HEK293 (cell line): Measurements from ENCODE around the gene WDR48.

ENCODE experiments used
- CTCF ChIA-PET: fragments of 350-600 bp; formaldehyde crosslinking; extraction: SDS; loops from one replicate; lab custom pipeline; 2021; ENCODE audit warnings: antibody characterized with exemption; lab: Yijun Ruan, JAX
- POLR2A ChIA-PET: fragments of 300-600 bp; formaldehyde crosslinking; extraction: SDS; loops from one replicate; lab custom pipeline; 2020; ENCODE audit warnings: antibody characterized with exemption, inconsistent platforms; lab: Yijun Ruan, JAX
- H3K27ac ChIP-seq: fragments of 200-500 bp; sonication (Bioruptor generic); 2 replicates; pipeline ENCODE4 v1.5.1; 2014; ENCODE audit warnings: low read depth, low read length, control low read depth, inconsistent platforms; ENCODE audit errors: extremely low read depth
- H3K36me3 ChIP-seq, 2 experiments: fragments of 200-500 bp in 1 of 2; sonication (Bioruptor generic) in 1 of 2; 1 replicate in 1 of 2; 2 replicates in 1 of 2; pipeline ENCODE4 v1.5.1; 2014 to 2017; ENCODE audit warnings: inconsistent platforms in 2 of 2, low read length in 2 of 2; ENCODE audit not compliant: control insufficient read depth in 2 of 2, insufficient read depth in 1 of 2
- H3K4me1 ChIP-seq: fragments of 200-500 bp; sonication (Bioruptor generic); 2 replicates; pipeline ENCODE4 v1.5.1; 2014; ENCODE audit warnings: mild to moderate bottlenecking, low read length, inconsistent platforms; ENCODE audit not compliant: control insufficient read depth, insufficient read depth
- H3K4me3 ChIP-seq: 2 replicates; pipeline ENCODE4 v1.5.1; 2011; ENCODE audit warnings: low read depth, mild to moderate bottlenecking, control low read depth, low read length, moderate library complexity
- H3K9me3 ChIP-seq: fragments of 200-500 bp; sonication (Bioruptor generic); 2 replicates; pipeline ENCODE4 v1.5.1; 2014; ENCODE audit warnings: low read depth, low read length, inconsistent platforms; ENCODE audit not compliant: control insufficient read depth, insufficient read depth
- ELK4 ChIP-seq: IDR thresholded peaks from 2 replicates; pipeline ENCODE4 v1.6.1; 2011; ENCODE audit warnings: mild to moderate bottlenecking, low read depth, low read length, borderline replicate concordance
- FEZF1 ChIP-seq: fragments of 450-650 bp; formaldehyde crosslinking; IDR thresholded peaks from 2 replicates; pipeline ENCODE4 v1.5.1; 2016; ENCODE audit warnings: missing biosample characterization, missing genetic modification characterization
- PATZ1 ChIP-seq: fragments of 450-650 bp; formaldehyde crosslinking; IDR thresholded peaks from 2 replicates; pipeline ENCODE4 v1.5.1; 2016; ENCODE audit warnings: missing biosample characterization, missing genetic modification characterization
- PRDM1 ChIP-seq: fragments of 450-650 bp; formaldehyde crosslinking; IDR thresholded peaks from 2 replicates; pipeline ENCODE4; 2016; ENCODE audit warnings: missing biosample characterization, missing genetic modification characterization
- SCRT2 ChIP-seq: fragments of 450-650 bp; formaldehyde crosslinking; IDR thresholded peaks from 2 replicates; pipeline ENCODE4 v1.5.1; 2016; ENCODE audit warnings: missing biosample characterization, missing genetic modification characterization
- TSHZ1 ChIP-seq: fragments of 450-650 bp; formaldehyde crosslinking; IDR thresholded peaks from 2 replicates; pipeline ENCODE4 v1.5.1; 2016; ENCODE audit warnings: missing biosample characterization, missing genetic modification characterization, borderline replicate concordance
- ZBTB1 ChIP-seq: fragments of 450-650 bp; formaldehyde crosslinking; IDR thresholded peaks from 2 replicates; pipeline ENCODE4 v1.5.1; 2016; ENCODE audit warnings: missing biosample characterization, missing genetic modification characterization
- ZBTB17 ChIP-seq: fragments of 450-650 bp; formaldehyde crosslinking; IDR thresholded peaks from 2 replicates; pipeline ENCODE4 v1.5.1; 2016; ENCODE audit warnings: missing biosample characterization, missing genetic modification characterization
- ZFHX2 ChIP-seq: fragments of 450-650 bp; formaldehyde crosslinking; conservative IDR thresholded peaks from 2 replicates; pipeline ENCODE4 v1.5.1; 2016; ENCODE audit warnings: missing biosample characterization, missing genetic modification characterization
- ZNF140 ChIP-seq: fragments of 450-650 bp; formaldehyde crosslinking; IDR thresholded peaks from 2 replicates; pipeline ENCODE4 v1.5.1; 2016; ENCODE audit warnings: missing biosample characterization, missing genetic modification characterization
- ZNF354C ChIP-seq: fragments of 450-650 bp; formaldehyde crosslinking; IDR thresholded peaks from 2 replicates; pipeline ENCODE4 v1.5.1; 2016; ENCODE audit warnings: missing biosample characterization, missing genetic modification characterization, low read depth, borderline replicate concordance
- ZNF626 ChIP-seq: fragments of 450-650 bp; sonication (Bioruptor Pico); formaldehyde crosslinking; IDR thresholded peaks from 2 replicates; pipeline ENCODE4 v1.5.1; 2018; ENCODE audit warnings: missing biosample characterization, missing genetic modification characterization, inconsistent platforms
- ZNF660 ChIP-seq: fragments of 450-650 bp; IDR thresholded peaks from 2 replicates; pipeline ENCODE4 v1.5.1; 2018; ENCODE audit warnings: missing biosample characterization, mild to moderate bottlenecking, missing genetic modification characterization
- ZNF707 ChIP-seq: fragments of 450-650 bp; formaldehyde crosslinking; IDR thresholded peaks from 2 replicates; pipeline ENCODE4 v1.5.1; 2016; ENCODE audit warnings: missing biosample characterization, missing genetic modification characterization
- ZNF830 ChIP-seq: fragments of 450-650 bp; IDR thresholded peaks from 2 replicates; pipeline ENCODE4 v1.5.0; 2018; ENCODE audit warnings: missing biosample characterization, missing genetic modification characterization, low read depth, mild to moderate bottlenecking, moderate library complexity
- ZSCAN4 ChIP-seq: fragments of 450-650 bp; formaldehyde crosslinking; IDR thresholded peaks from 2 replicates; pipeline ENCODE4 v1.5.1; 2017; ENCODE audit warnings: missing biosample characterization, missing genetic modification characterization
- TF ChIP-seq, protein P1 (sequence below): fragments of 450-650 bp; formaldehyde crosslinking; IDR thresholded peaks from 2 replicates; pipeline ENCODE4 v1.5.1; 2017; ENCODE audit warnings: missing biosample characterization, missing genetic modification characterization

Gene WDR48

GRCh38 chr3:39106281-39106811 is 54.5 kb downstream of the WDR48 start:
- no peaks in the 10 kb centered on the region for H3K4me1 ChIP-seq
- H3K36me3 ChIP-seq = peaks cover 0 to 11% of the 10 kb centered on the region in 2 experiments; a peak in 1 of 3 replicates
- CTCF ChIA-PET = interaction anchor here (0.8 to 1.6 kb wide), 4 partner anchors 20 to 186 kb away, joined by 3 to 11 read pairs (median 4); no protein-coding TSS in a partner anchor
- POLR2A ChIA-PET = no interaction called here
- H3K9me3 ChIP-seq = no peaks in the 10 kb centered on the region
- peak overlapping the region; percentile 85 for H3K4me3 ChIP-seq
- no peak for TF ChIP-seq ZNF830
- TF ChIP-seq ZFHX2 = no peak
- TF ChIP-seq ZNF626 (tag by site-specific recombination) = no peak
- TF ChIP-seq ZBTB17 = peak; percentile 69
- no peak for TF ChIP-seq ELK4
- no peak for TF ChIP-seq ZNF660 (tag by site-specific recombination)
- TF ChIP-seq, protein P1, sequence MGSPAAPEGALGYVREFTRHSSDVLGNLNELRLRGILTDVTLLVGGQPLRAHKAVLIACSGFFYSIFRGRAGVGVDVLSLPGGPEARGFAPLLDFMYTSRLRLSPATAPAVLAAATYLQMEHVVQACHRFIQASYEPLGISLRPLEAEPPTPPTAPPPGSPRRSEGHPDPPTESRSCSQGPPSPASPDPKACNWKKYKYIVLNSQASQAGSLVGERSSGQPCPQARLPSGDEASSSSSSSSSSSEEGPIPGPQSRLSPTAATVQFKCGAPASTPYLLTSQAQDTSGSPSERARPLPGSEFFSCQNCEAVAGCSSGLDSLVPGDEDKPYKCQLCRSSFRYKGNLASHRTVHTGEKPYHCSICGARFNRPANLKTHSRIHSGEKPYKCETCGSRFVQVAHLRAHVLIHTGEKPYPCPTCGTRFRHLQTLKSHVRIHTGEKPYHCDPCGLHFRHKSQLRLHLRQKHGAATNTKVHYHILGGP (tag by site-specific recombination) = no peak
- peak; percentile 76 for TF ChIP-seq PRDM1
- TF ChIP-seq ZNF707 = no peak
- no peak for TF ChIP-seq ZNF354C (tag by site-specific recombination)
- TF ChIP-seq FEZF1 (tag by site-specific recombination) = no peak
- TF ChIP-seq ZBTB1 (tag by site-specific recombination) = no peak
- TF ChIP-seq ZSCAN4 = no peak
- TF ChIP-seq TSHZ1 (tag by site-specific recombination) = no peak
- TF ChIP-seq PATZ1 (tag by site-specific recombination) = no peak
- TF ChIP-seq SCRT2 (tag by site-specific recombination) = peak; percentile 74
- no peak for TF ChIP-seq ZNF140 (tag by site-specific recombination)
- no peak overlapping the region; the same call in 1 of the 2 replicates for H3K27ac ChIP-seq
